Islet of Langerhans (tissue), 1 donor: ENCODE measurements around the gene POC1A.

Experiments
- FAIRE-seq: peaks from one replicate; lab custom pipeline; 2011; peaks lifted over from hg19 to GRCh38; lab: Jason Lieb, UNC

The POC1A gene

DNA sequence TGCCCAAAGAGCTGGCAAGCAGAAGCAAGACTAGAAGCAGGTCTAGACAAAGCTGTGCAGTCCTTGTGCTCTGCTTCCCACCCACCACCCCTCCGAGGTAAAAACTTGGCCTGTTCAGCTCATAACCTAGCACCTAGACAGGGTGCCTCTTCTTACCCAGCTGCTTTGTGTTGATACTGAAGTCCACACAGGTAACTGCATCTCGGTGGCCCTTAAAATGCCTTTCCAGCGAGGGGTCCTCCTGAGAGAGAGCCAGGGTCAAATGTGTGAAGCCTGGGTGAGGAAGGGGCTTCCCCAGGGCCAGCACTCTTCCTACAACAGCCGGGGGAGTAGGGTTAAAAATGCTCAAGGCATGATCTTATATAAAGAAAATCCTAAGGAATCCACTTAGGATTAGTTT lies 3.4 kb downstream of the POC1A start:
- FAIRE-seq, result no peak

DNA sequence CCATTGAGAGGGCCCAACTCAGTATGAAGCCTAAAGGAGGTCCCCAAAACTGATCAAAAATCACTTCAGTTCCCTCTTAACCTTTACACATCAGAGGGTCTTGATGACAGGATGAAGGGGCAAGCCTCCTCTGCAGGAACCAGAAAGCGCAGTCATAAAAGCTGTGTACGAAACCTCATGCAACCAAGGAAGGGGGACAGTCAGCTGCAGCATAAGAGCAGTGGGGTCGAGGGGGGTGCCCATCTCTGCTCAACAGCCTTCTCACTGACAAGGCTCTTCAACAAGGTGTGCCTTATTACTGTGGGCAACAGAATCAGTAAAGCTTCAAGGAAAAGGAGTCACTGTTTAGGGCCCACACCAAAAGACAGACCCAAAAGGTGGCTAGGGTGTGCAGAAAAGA lies 3.9 kb downstream of the POC1A start:
- no peak for FAIRE-seq

DNA sequence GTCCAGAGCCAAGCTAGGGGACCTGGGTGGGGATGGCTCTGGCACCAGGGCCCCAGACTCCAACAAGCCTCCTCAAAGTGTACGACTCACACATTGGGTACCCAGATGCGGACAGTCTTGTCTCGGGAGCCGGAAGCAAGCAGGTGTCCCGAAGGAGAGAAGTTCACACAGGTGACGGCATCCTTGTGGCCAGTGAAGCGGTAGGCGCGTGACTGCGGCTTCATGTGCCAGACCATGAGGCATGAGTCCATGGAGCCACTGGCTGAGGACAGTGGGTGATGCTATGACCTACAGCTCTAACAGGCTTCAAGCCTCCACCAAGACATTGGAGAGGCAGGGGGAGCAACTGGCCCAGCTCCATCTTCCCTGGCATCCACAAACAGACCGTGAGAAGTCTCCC lies 4.5 kb downstream of the POC1A start:
- no peak for FAIRE-seq

DNA sequence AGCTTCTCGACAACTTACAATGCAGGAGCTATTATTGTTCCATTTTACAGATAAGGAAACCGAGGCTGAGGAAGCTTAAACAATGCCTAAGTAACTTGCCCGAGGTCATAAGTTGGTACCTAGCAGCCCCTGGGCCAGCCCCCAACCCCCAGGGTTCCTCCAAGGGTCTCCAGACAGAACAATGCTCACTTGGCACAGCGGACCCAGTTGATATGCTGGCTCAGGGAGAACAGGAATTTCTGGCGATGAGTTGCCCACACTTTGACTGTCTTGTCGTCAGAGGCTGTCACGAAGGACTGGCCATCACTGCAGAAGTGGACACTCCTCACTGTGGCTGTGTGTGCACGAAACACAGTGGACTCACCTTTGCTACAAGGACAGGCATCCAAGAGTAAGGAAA lies 5.2 kb downstream of the POC1A start:
- no peak for FAIRE-seq

DNA sequence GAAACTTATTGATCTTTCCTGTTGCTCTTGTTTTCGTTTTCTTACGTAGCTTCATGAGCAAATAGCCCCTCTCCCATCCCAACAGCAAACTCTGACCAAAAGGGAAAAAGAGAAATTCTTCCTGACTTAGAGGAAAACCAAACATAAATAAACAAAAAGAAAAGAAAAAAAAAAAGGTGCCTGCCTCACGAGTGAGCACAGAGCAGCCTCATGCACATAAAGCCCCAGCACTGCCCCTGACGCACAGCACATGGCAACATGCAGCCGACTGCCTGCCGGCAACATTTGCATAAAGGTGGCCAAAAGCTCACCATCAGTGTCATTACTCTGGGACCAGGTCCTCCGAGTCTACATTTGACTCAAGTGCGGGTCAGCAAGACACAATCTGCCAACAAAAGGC lies 6.4 kb downstream of the POC1A start:
- FAIRE-seq, result no peak

DNA sequence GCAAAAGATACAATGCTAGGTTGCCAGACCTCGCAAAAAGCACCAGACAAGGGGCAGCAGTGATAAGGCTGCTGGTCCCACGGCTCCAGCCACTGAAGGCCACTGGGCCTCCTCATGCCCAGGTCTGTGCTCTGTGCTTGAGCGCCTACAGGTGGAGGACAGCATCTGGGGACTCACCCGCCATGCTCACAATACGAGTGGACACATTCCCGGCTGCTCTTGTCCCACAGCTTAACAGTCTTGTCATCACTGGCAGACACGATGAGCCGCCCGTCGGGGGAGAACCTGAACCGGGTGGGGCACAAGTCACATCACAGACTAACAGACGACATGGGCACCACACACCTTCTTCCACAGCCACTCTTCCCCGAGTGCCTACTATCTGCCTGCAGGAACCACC lies 7.4 kb downstream of the POC1A start:
- FAIRE-seq, result no peak

DNA sequence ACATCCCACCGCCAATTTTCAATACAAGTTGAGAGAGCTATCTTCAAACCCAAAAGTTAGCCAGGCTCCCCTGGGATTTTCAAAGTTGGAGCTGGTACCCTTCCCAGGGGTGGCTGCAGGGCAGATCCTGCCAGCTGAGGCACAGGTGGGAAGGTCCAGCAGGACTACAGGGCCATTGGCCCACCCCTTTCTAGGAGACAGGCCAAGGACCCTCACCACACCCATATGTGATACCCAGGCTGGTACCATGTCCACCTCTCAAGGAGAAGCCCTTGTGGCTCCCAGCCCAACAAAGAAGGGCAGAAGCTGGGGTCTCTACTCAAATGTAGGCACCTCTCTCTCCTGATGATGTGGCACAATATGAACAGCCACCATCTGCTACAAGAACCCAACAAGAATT lies 8.0 kb downstream of the POC1A start:
- no peak for FAIRE-seq

DNA sequence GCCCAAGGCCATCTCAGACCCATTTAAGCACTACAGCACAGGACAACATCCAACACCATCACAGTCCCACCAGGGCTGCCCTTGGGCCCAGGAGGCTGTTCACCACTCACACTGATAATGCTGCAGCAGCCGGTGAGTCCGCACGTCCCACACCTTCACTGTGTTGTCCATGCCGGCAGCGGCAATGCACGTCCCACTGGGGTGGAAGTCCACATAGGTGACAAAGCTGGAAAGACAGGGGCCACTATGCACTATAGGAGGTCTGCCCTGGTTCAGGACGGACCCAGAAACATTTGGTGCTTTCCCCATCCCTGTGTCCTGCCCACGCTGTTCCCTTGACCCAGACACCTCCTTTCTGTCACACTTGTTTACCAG lies 8.5 kb downstream of the POC1A start:
- no peak for FAIRE-seq

DNA sequence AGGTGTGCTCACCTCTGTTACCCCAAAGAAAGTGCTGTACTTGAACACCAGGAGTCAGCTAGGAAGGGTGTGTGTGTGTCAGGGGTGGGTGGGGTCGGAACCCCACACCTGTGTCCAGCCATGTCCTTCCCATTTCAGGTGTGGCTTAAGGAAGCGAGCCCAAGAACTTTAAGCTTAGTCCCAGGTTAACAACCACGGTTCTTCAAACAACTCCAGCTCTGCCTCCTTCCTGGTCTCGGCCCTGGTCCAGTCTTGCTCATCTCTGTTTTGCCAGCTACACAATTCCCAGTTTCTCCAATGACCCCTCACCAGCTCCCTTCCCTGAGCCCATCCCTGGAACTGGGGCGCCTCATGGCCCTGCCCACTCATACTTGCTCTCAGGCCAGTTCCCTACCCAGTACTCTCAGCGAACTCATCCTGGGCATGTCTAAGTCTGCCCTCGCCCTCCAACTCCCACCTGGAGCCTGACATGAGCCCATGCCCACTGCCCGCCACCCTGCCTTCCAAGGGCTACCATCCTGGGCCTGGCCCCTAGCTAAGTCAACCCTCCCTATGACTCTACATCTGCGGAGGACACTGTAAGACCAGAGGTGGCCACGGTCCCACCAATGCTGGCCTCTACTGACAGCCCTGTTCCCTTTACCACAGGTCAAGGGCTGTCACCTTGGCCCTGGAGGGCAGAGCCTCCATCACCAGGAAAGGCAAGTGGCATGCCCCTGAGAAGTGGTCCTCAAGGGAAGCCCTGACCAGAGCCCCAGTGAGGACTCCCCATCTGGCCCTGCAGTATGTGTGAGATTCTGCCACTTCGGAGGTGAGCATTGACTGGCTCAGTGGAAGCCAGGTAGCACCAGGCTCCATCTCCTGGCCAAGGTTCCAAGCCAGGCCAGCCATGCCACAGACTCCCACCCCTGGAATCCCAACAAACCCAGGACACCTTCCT lies 9.2 kb downstream of the POC1A start:
- no peak for FAIRE-seq

DNA sequence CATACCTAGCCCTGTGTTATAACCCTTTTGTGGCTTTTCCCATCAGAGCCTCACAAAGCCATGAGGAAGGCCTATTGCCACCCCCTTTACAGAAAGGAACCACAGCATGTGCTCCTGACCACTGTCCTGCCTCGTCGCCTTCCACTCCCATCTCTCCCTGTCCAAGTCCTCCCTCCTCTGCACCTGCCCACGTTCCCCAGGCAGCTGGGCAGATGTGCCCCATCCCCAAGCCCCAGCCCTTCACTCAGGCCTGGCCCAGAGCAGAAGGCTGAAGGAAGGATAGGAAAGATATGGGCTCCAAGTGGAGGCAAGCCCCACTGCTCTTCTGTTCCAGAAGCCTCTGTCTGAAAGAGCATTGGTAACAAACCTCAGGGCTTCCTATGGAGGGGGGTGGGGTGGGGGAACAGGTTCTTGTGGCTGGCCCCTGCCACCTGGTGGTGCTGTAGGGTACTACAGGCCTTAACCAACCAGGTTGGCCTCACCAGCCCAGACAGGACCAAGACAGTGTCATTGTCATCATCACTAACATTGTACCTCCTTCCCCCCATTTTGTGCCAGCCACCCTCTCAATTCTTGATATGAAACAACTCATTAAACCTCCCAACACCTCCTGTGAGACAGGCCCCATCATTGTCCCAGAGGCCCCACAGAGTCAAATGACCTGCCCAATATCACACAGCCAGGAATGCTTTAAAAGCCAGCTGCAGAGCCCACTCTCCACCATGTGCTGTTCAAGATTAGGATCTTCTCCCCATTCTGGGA lies 10.0 kb downstream of the POC1A start:
- no peak for FAIRE-seq

DNA sequence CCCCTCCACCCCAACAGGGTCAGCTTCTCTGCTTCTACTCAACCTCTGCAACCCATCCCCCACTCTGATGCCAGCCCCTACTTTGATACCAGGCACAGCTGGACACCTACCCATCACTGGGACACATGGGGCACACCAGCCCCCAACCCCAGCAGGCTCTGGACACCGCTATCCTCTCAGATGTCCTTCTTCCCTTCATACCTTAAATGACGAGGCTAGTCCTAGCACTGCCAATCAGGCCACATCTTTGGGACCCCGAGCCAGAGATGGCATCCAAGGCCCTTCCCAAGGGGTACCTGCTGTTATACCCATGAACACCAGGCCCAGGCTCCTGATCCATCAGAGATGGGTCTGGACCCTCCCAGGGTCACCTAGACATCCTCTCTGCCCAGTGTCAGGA lies 10.6 kb downstream of the POC1A start:
- FAIRE-seq, result no peak

DNA sequence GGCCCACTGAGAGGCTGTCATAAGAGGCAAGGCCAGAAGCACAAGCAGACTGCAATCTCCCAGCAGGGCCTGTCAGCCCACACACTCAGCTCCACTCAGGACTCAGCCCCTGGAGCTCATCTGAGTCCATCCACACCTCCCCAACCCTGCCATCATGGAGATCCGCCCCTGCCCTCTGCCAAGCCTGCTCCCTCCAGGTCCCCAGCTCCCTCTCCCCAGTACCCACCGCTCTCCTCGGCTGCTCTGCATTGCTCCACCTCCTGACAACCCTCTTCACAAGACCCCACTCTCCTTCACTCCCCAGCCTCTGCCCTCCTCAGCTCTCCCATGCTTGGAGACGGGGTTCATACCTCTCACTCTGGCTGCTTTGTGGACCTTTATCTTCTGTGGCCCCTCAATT lies 11.1 kb downstream of the POC1A start:
- FAIRE-seq, result no peak

DNA sequence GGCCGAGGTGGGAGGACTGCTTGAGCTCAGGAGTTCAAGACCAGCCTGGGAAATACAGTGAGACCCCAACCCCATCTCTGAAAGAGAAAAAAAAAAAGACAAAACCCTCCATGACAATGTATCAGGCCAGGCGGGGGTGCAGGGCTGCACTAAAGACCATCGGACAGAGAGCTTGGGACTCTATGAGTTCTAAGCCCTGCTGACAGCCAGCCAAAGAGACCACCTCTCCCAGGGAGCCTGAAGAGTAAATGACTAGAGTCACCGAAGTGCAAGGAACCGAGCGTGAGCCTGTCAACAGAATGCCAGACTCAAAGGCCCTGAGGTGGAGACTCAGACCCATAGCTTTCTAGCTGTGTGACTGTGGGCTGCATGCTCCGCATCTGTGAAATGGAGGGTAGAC lies 12.5 kb downstream of the POC1A start:
- no peak for FAIRE-seq

DNA sequence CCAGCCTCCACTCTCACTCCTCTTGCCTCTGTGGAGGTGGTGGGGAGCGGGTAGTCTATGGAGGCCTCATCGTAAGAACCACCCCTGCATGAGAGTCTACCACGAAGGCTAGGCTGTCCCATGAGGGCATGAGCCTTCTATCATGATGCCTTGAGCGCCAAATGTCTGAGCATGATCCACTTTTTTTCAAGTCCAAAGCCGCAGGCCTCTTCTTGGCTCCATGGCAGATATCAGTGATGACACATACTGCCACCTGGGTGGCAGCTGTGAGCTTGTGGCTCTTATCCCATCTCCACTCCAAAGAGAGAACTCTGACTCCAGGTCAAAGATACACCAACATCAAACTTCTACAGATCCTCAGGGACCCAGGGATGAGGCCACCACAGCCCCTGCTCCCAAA lies 13.5 kb downstream of the POC1A start:
- FAIRE-seq, result no peak

DNA sequence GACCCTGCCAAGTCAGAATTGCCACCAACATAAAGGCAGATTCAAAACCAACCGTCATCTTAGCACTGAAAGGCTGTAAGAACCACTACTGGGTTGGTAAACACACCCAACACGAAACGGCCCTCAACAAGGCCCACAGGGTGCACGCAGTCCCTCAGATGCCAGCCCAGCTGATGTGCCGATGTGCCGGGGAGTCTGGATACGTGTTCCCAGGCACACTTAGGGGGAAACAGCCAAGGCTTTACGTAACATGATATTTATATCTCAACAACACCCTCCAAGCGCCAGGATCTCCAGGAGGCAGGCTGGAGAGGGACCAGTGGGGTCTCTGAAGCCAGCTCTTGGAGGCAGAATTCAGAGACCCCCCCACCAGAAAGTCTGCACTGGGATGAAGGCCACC lies 14.2 kb downstream of the POC1A start:
- no peak for FAIRE-seq

DNA sequence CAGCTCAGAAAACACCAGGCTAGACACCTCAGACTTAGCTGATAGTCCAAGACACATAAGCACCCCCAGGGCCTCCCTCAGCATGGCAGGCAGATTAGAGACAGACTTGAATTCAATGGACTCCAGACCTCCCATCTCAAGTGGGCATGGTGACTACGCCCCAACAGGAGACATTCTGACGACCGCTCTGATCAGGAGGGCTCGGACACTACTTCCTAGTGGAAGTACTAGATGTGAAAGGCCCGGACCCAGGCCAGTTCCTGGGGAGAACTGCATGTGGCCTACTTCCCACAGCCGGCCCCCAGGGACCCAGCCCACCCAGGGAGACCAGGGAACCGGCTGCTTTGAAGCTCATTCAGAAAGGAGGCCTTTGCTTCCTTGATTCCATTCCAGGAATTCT lies 16.9 kb downstream of the POC1A start:
- no peak for FAIRE-seq

DNA sequence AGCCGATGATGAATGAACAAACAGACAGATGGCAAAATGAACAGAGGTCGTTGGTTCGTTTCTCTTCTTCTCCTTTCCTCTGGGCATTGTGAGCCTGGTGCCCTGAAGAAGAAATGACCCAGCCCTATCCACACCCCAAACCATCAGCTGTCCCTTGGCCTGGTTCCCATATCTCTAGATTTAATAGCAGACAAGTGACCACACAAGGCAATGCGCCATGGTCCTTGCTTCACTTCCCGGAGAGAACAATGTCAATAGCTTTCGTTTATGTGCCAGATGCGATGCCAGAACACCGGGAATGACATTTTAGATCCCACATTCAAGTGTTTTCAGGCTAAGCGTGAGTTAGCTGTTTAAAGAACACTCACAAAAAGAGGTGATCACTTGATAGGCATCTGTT lies 17.7 kb downstream of the POC1A start:
- FAIRE-seq, result no peak

DNA sequence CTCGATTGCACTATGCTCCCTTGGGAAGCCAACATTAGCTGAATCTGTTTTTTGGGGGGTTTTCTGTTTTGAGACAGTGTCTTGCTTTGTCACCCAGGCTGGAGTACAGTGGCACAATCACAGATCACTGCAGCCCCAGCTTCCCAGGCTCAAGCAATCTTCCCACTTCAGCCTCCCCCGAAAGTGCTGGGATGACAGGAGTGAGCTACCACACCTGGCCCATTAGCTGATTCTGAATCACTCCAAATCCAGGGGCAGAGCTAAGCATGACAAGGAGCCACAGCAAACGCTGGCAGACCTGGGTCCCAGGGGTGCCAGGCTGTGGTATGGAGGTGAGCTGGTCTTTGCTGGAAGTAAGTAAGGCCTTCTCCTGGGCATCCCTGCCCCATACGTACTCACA lies 18.9 kb downstream of the POC1A start:
- no peak for FAIRE-seq

DNA sequence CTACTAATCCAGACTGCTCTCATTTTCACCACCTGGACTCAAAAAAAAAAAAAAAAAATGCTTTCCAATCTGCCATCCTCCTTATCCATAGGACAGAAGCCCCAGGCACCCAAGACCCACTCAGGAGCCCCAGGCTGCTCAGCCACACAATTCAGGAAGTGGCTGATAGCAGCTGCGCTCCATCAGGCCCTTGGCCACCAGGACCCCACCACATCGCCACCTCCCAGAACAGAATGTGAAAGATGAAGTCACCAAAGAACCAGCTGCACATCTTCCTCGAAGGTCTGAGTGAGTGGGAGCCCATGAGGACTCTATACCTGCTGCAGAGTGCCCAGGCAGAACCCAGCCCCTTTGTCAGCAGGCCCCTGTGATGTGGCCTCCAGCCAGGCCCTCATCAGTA lies 19.5 kb downstream of the POC1A start:
- FAIRE-seq, result no peak

DNA sequence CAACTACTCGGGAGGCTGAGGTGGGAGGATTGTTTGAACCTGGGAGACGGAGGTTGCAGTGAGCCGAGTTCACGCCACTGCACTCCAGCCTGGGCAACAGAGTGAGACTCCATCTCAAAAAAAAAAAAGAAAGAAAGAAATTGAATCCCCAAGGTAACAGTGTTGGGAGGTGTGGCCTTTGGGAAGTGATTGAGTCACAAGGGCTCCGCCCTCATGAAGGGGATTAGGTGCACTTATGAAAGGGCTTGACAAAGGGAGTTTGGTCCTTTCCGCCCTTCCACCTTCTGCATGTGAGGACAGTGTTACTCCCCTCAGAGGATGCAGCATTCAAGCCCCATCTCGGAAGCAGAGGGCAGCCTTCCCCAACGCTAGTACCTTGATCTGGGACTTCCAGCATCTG lies 21.3 kb downstream of the POC1A start:
- no peak for FAIRE-seq

DNA sequence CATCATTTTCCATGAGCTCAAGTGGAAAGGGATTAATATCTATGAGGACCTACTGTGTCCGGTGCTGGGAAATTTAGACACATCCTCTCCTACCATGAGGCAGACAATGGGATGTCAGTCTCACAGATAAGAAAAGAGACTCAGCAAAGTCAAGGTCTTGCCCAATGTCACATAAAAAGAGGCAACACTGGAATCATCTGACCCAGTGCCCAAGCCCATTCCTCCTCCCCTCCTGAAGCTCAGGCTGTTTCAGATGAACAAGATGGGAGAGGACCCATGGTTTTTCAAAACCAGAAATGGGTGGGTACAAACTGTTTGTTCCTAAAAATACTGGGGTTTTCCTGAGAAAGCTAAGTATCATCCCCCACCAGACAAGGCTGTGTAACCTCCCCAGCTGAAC lies 22.2 kb downstream of the POC1A start:
- no peak for FAIRE-seq

DNA sequence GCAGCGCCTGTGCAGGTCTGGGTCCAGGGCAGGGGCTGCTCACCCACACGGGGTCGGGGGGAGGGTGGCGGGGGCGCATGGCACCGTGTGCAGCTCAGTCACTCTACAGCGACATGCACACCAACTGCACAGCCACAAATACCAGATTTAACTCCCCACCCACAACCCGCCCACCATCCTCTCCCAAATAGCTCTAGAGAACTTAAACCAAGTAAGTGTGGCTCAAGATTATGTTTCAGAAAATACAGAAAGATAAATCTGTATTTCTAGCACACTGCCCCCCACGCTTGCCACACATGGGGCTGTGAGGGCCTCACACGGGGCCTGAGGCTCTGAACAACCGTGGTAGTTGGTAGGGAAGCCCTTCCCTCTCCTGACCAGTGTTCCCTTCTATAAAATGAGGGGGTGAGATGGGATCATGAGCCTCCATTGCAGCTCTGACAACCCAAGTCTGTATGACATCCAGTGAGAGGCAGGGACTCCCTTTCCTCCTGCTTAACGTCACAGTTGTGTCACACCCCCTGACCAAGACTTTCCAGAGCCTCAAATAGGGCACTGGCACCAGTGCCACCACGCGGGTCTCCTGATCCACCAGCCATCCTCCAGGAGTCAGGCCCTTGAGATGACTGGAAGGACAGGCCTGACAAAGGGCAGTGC lies 23.1 kb downstream of the POC1A start:
- FAIRE-seq, result no peak

DNA sequence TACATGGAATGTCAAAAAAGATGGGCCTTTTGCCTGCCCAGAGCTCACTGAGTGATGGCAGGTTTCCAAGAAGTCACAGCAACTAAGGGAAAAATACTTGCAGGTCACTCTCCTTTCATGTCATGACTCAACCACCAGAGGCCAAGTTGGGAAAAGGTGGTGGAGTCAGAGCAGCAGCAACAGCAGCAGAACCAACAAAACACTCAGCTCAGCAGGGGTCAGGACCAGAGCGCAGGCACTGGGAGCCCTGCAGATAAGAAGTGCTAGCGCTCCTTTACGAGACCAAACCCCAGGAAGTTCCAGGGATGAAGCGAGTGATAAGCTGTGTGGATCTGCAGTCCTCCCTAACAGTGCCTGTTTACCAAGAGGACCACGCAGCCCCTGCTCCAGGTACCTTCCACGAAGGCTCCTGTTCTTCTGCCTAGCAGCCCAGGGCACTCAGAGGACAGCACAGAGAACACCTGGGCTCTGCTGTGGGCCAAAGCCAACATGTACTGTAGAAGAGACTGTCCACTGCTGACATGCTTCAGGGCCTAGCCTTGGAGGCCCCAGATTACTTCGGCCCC lies 26.0 kb downstream of the POC1A start:
- FAIRE-seq, result no peak
